Measurements from ENCODE around the gene AMOT. TPM values are rescaled to one million over a fixed set of nuclear protein-coding genes. Genes with fewer than 3 reads are reported as not detected.

Gene AMOT
- total and polyA plus RNA-seq, 5 donors, result 2.6 to 18.2 (median 12.8) TPM

DNA sequence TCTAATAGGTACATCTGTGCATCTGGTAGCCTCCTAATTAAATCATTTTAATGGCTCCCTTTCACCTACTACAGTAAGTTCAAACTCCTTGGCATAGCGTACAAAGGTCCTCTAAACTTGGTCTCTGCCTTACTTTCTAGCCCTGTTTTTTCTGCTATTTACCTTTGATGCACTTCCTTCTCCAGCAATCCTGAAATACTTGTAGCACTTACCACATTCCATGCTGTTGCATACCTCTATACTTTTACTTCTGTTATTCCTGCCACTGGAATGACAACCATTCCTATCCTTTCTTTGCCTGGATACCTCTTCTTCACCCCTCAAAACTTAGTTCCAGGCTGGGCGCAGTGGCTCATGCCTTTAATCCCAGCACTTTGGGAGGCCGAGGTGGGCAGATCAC, 104.3 kb downstream of the AMOT start:
- ATAC-seq (no peak), DNase-seq (no peak)
- Histone ChIP-seq H3K27me3 (ENCODE audit: control insufficient read depth, insufficient read depth) (no peaks in the 10 kb centered on the region), H3K4me1 (ENCODE audit: control insufficient read depth, insufficient read depth, low read length) (no peaks in the 10 kb centered on the region), H3K27ac (ENCODE audit: low read length) (no peak overlapping the region), H3K4me3 (ENCODE audit: low read length) (no peak overlapping the region), H3K9me3 (ENCODE audit: control insufficient read depth, low read length) (no peaks in the 10 kb centered on the region)
- intact Hi-C loops (cut with DNase I), result no loop called here
- over 99% methylated on average over 3 of the region's 3 CpGs for WGBS

DNA sequence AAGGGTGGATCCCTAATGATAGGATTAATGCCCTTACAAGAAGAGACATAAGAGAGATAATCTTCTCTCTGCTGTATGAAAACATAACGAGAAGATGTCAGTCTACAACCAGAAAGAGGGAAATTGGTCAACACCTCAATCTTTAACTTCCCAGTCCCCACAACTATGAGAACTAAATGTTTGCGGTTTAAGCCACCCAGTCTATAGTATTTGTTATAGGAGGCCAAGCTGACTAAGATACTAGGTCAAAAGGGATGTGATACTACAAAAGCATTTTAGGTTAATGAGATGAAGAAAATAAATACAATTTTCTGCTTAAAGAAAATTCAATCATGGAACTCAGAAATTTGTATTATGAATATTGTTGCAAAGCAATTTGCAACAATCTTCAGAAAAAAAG, 105.5 kb downstream of the AMOT start:
- no peak for ATAC-seq
- 94% methylated on average over 2 of the region's 2 CpGs for WGBS

DNA sequence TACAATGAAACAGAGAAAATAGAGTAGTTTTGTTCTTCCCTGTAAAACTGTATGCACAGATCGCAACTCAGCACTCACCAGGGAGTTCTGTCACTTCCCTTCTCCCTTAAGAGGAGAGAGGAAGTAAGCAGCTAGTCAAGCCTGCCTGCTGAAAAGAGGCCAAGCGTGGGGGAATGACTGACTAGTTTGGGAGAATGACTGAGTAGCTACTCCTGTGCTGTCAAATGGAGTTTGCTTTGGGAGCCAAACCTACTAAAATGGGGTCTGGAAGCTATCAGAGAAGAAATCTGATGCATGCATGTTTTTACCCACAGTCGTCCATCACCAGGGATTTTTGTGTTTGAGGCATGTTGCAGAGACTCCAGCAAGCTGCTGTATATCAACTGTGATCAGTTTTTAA, 106.3 kb downstream of the AMOT start:
- H3K9me3 ChIP-seq (ENCODE audit: control insufficient read depth, low read length), result no peaks in the 10 kb centered on the region
- 18% methylated on average over 3 of the region's 3 CpGs for WGBS
- no peak for ATAC-seq
- no peaks in the 10 kb centered on the region for H3K27me3 ChIP-seq (ENCODE audit: control insufficient read depth, insufficient read depth)
- no peak overlapping the region for H3K27ac ChIP-seq (ENCODE audit: low read length)
- H3K4me3 ChIP-seq (ENCODE audit: low read length), result no peak overlapping the region
- no peaks in the 10 kb centered on the region for H3K4me1 ChIP-seq (ENCODE audit: control insufficient read depth, insufficient read depth, low read length)
- intact Hi-C loops (cut with DNase I), result no loop called here
- DNase-seq, result peak in 2 of 3 donors; percentile 48 to 55

More for the DNA sequence above, 105.5 kb downstream of the AMOT start:
- intact Hi-C loops (cut with DNase I), result no loop called here
- Histone ChIP-seq H3K9me3 (ENCODE audit: control insufficient read depth, low read length) (no peaks in the 10 kb centered on the region), H3K27me3 (ENCODE audit: control insufficient read depth, insufficient read depth) (no peaks in the 10 kb centered on the region), H3K27ac (ENCODE audit: low read length) (no peak overlapping the region), H3K4me3 (ENCODE audit: low read length) (no peak overlapping the region), H3K4me1 (ENCODE audit: control insufficient read depth, insufficient read depth, low read length) (no peaks in the 10 kb centered on the region)
- no peak for DNase-seq

DNA sequence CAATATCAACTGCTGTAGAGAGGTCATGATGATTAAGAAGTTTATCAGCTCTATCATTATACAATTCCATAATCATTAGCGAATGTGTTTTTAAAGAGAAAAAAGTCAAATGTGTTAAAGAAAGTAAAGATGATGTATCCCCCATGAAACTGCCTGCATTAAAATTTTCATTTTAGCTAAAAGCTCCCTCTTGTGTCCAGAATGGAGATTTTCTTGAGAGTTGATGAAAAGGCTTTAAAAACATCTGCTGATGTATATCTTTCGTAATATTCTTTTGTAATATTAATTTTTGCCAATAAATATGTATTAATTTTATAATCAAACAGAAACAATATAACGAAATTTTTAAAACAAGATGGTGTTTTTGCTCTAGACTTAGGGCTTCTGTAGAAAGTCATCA, 108.8 kb downstream of the AMOT start:
- intact Hi-C loops (cut with DNase I), result no loop called here
- 79% methylated on average over 3 of the region's 3 CpGs for WGBS
- no peaks in the 10 kb centered on the region for H3K9me3 ChIP-seq (ENCODE audit: control insufficient read depth, low read length)
- no peaks in the 10 kb centered on the region for H3K27me3 ChIP-seq (ENCODE audit: control insufficient read depth, insufficient read depth)
- no peaks in the 10 kb centered on the region for H3K4me1 ChIP-seq (ENCODE audit: control insufficient read depth, insufficient read depth, low read length)
- ATAC-seq (no peak), DNase-seq (no peak)
- H3K27ac ChIP-seq (ENCODE audit: low read length), result no peak overlapping the region
- no peak overlapping the region for H3K4me3 ChIP-seq (ENCODE audit: low read length)

Other genes with a start within 250 kb of the AMOT start
- gene LHFPL1, start 160.9 kb downstream of the AMOT start, total RNA-seq, result under 1 TPM; 0.17 to 0.69 (median 0.31) TPM
- gene LHFPL1, start 160.9 kb downstream of the AMOT start, polyA plus RNA-seq, result 0.18 TPM